ENCODE measurements around the gene AKAP8L.

- TF ChIP-seq CTCF (conservative IDR thresholded peaks at IDR 0.05; ENCODE audit: low read depth, low read length) = no peak
- no peak for TF ChIP-seq EZH2 (IDR thresholded peaks at IDR 0.05; ENCODE audit: borderline replicate concordance, low read depth, low read length, poor library complexity, severe bottlenecking)
Observed at GRCh38 chr19:15390814-15391213, 28.0 kb downstream of the AKAP8L start.
